Endothelial cell of umbilical vein (primary cell): Measurements from ENCODE around the gene CCDC97. TPM values are rescaled to one million over a fixed set of nuclear protein-coding genes. Genes with fewer than 3 reads are reported as not detected.

ENCODE experiments used
- BruUV-seq: library from RNA; stranded (reverse); fragments of 400-500 nt; replicated peaks from 2 replicates; lab custom pipeline; 2021; lab: Mats Ljungman, UMichigan
- CTCF ChIA-PET: fragments of 300-600, 350-600 bp; sonication (Branson Sonifier 250); formaldehyde crosslinking; loops from one replicate; lab custom pipeline; 2021; ENCODE audit warnings: antibody characterized with exemption, inconsistent platforms; lab: Charles Lee
- POLR2A ChIA-PET: fragments of 300-600, 350-600 bp; sonication (Branson Sonifier 250); formaldehyde crosslinking; loops from one replicate; lab custom pipeline; 2021; ENCODE audit warnings: antibody characterized with exemption, inconsistent platforms; lab: Charles Lee
- DNase-seq: peaks from one replicate; pipeline ENCODE4 v3.0.0-alpha.2; 2011; ENCODE audit warnings: low read depth, low spot score
- FAIRE-seq: peaks from 2 replicates; lab custom pipeline; 2011; peaks lifted over from hg19 to GRCh38; lab: Jason Lieb, UNC
- H2AFZ ChIP-seq: 2 replicates; pipeline ENCODE4 v1.6.0; 2012; ENCODE audit warnings: low read depth, low read length, control low read depth, inconsistent platforms
- H3K27ac ChIP-seq: 2 replicates; pipeline ENCODE4 v1.5.1; 2011; ENCODE audit warnings: low read depth, mild to moderate bottlenecking, control low read depth, low read length, moderate library complexity; ENCODE audit not compliant: insufficient read depth
- H3K27me3 ChIP-seq, 2 experiments: 2 replicates each; pipeline versions ENCODE4 v1.6.0 to v1.6.1; 2011; ENCODE audit warnings: low read length in 2 of 2, mixed read lengths in 1 of 2; ENCODE audit not compliant: control insufficient read depth in 2 of 2, insufficient read depth in 2 of 2
- H3K36me3 ChIP-seq, 2 experiments: 2 replicates in 1 of 2; 3 replicates in 1 of 2; pipeline ENCODE4 v1.5.1; 2011; ENCODE audit warnings: low read length in 2 of 2, mild to moderate bottlenecking in 1 of 2, moderate library complexity in 1 of 2; ENCODE audit not compliant: control insufficient read depth in 2 of 2, insufficient read depth in 2 of 2; ENCODE audit errors: extremely low read depth in 1 of 2
- H3K4me1 ChIP-seq: 3 replicates; pipeline ENCODE4 v1.5.1; 2011; ENCODE audit warnings: mild to moderate bottlenecking, low read length; ENCODE audit not compliant: control insufficient read depth, insufficient read depth; ENCODE audit errors: extremely low read depth
- H3K4me2 ChIP-seq: 2 replicates; pipeline ENCODE4 v1.6.1; 2011; ENCODE audit warnings: low read length, control low read depth, mixed read lengths; ENCODE audit not compliant: insufficient read depth
- H3K4me3 ChIP-seq, 3 experiments: fragments of 200-600 bp in 1 of 3; sonication (generic), shearing (Covaris generic) in 1 of 3; replicated peaks in 1 of 3; 2 replicates each; pipeline ENCODE4 v1.5.1; 2011 to 2016; ENCODE audit warnings: control low read depth in 3 of 3, low read length in 3 of 3, mild to moderate bottlenecking in 2 of 3, inconsistent platforms in 1 of 3, low read depth in 1 of 3, moderate library complexity in 1 of 3; ENCODE audit not compliant: insufficient read depth in 1 of 3
- H3K79me2 ChIP-seq: 2 replicates; pipeline ENCODE4 v1.6.0; 2012; ENCODE audit warnings: low read length, inconsistent platforms; ENCODE audit not compliant: control insufficient read depth, insufficient read depth
- H3K9ac ChIP-seq: replicated peaks from 2 replicates; pipeline ENCODE3; 2011; ENCODE audit warnings: low read length, control low read depth; ENCODE audit not compliant: insufficient read depth; ENCODE audit errors: extremely low read depth
- H3K9me1 ChIP-seq: replicated peaks from 3 replicates; pipeline ENCODE4 v1.6.0; 2011; ENCODE audit warnings: mild to moderate bottlenecking, low read length; ENCODE audit not compliant: control insufficient read depth, insufficient read depth; ENCODE audit errors: extremely low read depth
- H3K9me3 ChIP-seq: replicated peaks from 2 replicates; pipeline ENCODE4 v1.5.1; 2012; ENCODE audit warnings: low read length, inconsistent platforms; ENCODE audit not compliant: control insufficient read depth, insufficient read depth
- H4K20me1 ChIP-seq: replicated peaks from 2 replicates; pipeline ENCODE3; 2011; ENCODE audit warnings: mild to moderate bottlenecking, low read length; ENCODE audit not compliant: control insufficient read depth, insufficient read depth; ENCODE audit errors: extremely low read depth
- EZH2 ChIP-seq: IDR thresholded peaks from 2 replicates; pipeline ENCODE4 v1.6.1; 2012; ENCODE audit warnings: borderline replicate concordance, low read depth, mild to moderate bottlenecking, moderate library complexity, low read length, inconsistent platforms; ENCODE audit not compliant: severe bottlenecking
- FOS ChIP-seq: IDR thresholded peaks from 2 replicates; pipeline ENCODE4 v1.6.1; 2011; ENCODE audit warnings: mild to moderate bottlenecking, low read length, moderate library complexity, borderline replicate concordance; ENCODE audit not compliant: insufficient read depth
- GATA2 ChIP-seq: IDR thresholded peaks from 2 replicates; pipeline ENCODE4 v1.7.0; 2011; ENCODE audit warnings: low read depth, mild to moderate bottlenecking, moderate library complexity, mixed read lengths, low read length; ENCODE audit not compliant: insufficient read length, insufficient read depth
- JUN ChIP-seq: IDR thresholded peaks from 2 replicates; pipeline ENCODE4 v1.6.1; 2011; ENCODE audit warnings: borderline replicate concordance, low read depth; ENCODE audit not compliant: insufficient read length, insufficient read depth
- MYC ChIP-seq: IDR thresholded peaks from one replicate; pipeline ENCODE4 v1.6.1; 2011; ENCODE audit warnings: mild to moderate bottlenecking, low read depth, low read length
- POLR2A ChIP-seq: IDR thresholded peaks from 2 replicates; pipeline ENCODE4 v1.6.1; 2012; ENCODE audit warnings: low read depth, mild to moderate bottlenecking, control low read depth, low read length
- POLR2AphosphoS5 ChIP-seq: IDR thresholded peaks from 2 replicates; pipeline ENCODE4 v1.6.1; 2012; ENCODE audit warnings: low read depth, mild to moderate bottlenecking, control low read depth, low read length, moderate library complexity; ENCODE audit not compliant: insufficient read depth
- dilution Hi-C: fragments of 300-500 bp; cut with MboI; formaldehyde crosslinking; loops from one replicate; pipeline ENCODE4 v1.15.0; 2019; ENCODE audit warnings: low sequenced_read_pairs; ENCODE audit not compliant: extremely low pct_ligation_motif_present
- intact Hi-C: fragments of 100-400 bp; cut with micrococcal nuclease; formaldehyde crosslinking; loops from one replicate; pipeline ENCODE4 v1.10.0; 2022
- polyA plus RNA-seq, 4 experiments: library from polyadenylated mRNA; depleted of rRNA in 3 of 4; stranded (reverse) in 3 of 4; unstranded in 1 of 4; fragments of >200 nt; gene quantifications; 2 replicates each; pipeline versions ENCODE4 v1.2.1 to v1.2.3, GENCODE V29; 2011 to 2012; ENCODE audit warnings: missing spikeins in 1 of 4
- total RNA-seq: library from RNA; stranded (reverse); gene quantifications from 2 replicates; pipeline ENCODE4 v1.2.3, GENCODE V29; 2021
- TF ChIP-seq, protein P1 (sequence below): IDR thresholded peaks from 2 replicates; pipeline ENCODE4 v1.6.1; 2011; ENCODE audit not compliant: insufficient read depth, insufficient read length
- TF ChIP-seq, protein P2 (sequence below), 2 donors: IDR thresholded peaks; 1 replicate in 1 of 2; 2 replicates in 1 of 2; pipeline ENCODE4 v1.5.1; 2011; ENCODE audit warnings: low read length in 2 of 2, mild to moderate bottlenecking in 2 of 2, moderate library complexity in 2 of 2, control low read depth in 1 of 2, inconsistent platforms in 1 of 2, low read depth in 1 of 2; ENCODE audit not compliant: insufficient read depth in 1 of 2; ENCODE audit errors: extremely low read depth in 1 of 2

Gene CCDC97
- total and polyA plus RNA-seq, 2 donors (not counting 3 experiments of a cell fraction or from before 2014, with no cell fraction given), result 20.7 to 27.2 TPM

DNA sequence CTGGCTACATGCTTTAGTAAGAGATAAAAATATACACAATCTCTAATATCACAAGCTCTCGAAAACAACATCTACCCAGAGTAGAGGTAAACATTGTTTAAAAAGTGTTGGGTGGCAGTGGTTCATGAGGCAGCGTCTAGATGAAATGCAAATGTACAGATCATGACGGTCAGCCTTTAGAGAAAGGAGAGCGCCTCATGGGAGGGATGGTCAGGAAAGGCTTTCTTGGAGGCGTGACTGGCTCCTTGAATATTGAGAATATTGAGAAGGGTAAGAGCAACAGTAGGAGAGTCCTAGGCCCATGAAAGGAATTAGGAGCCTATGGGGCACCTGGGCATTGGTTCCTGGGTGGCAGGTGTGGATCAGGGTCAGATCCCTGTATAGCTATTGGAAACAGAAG is 35.2 kb upstream of the CCDC97 start:
- BruUV-seq, result no TSS peak
- Histone ChIP-seq H3K9me1 (no peaks in the 10 kb centered on the region), H4K20me1 (no peaks in the 10 kb centered on the region), H3K27ac (no peak overlapping the region), H2AFZ (no peak overlapping the region), H3K9ac (no peak overlapping the region), H3K4me2 (no peak overlapping the region), H3K27me3 (no peaks in the 10 kb centered on the region), H3K9me3 (no peaks in the 10 kb centered on the region), H3K79me2 (peaks cover 6% of the 10 kb centered on the region), H3K36me3 (peaks cover 56 to 58% of the 10 kb centered on the region in 2 experiments), H3K4me1 (peaks cover 24% of the 10 kb centered on the region), H3K4me3 (no peak overlapping the region)
- TF ChIP-seq, protein P1, sequence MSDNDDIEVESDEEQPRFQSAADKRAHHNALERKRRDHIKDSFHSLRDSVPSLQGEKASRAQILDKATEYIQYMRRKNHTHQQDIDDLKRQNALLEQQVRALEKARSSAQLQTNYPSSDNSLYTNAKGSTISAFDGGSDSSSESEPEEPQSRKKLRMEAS, result no peak
- TF ChIP-seq FOS (no peak), POLR2AphosphoS5 (no peak), EZH2 (no peak), POLR2A (no peak), GATA2 (no peak)
- intact Hi-C loops (no loop called here), dilution Hi-C loops (no loop called here)
- CTCF ChIA-PET, result interaction anchor here (1.0 to 1.3 kb wide), 2 partner anchors 27 to 71 kb away, joined by 3 read pairs; no protein-coding TSS in a partner anchor
- FAIRE-seq (no peak), DNase-seq (no peak)
- POLR2A ChIA-PET, result no interaction called here

DNA sequence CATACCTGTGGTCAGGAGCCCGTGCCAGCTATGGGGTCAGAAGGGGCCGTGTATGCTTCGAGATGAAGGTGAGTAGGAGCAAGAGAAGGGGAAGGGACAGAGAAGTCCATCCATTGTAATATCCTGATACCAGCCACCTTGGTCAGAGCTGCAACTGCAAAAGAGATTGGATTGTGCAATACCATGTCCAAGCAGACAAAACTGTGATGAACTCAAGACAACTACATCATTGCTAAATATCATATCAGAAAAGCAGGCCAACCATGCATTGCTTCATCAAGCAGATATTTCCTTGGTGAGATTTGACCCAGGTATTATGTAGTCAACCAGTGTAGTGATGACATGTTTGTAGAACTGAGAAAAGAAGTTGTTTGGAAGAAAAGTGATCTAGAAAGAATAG is 33.7 kb upstream of the CCDC97 start:
- no peak for FAIRE-seq
- no peaks in the 10 kb centered on the region for H3K9me3 ChIP-seq
- ChIA-PET POLR2A (interaction anchor here (0.6 kb wide), 1 partner anchor 8 kb away, joined by 6 read pairs; no protein-coding TSS in a partner anchor), CTCF (no interaction called here)
- H3K36me3 ChIP-seq, result peaks cover 60 to 67% of the 10 kb centered on the region in 2 experiments
- peaks cover 4% of the 10 kb centered on the region for H3K79me2 ChIP-seq
- no TSS peak for BruUV-seq
- no peak overlapping the region for H2AFZ ChIP-seq
- no peaks in the 10 kb centered on the region for H4K20me1 ChIP-seq
- peaks cover 24% of the 10 kb centered on the region for H3K4me1 ChIP-seq
- H3K4me2 ChIP-seq, result no peak overlapping the region
- H3K4me3 ChIP-seq, result no peak overlapping the region
- no peak overlapping the region for H3K27ac ChIP-seq
- intact Hi-C loops (no loop called here), dilution Hi-C loops (no loop called here)
- no peaks in the 10 kb centered on the region for H3K27me3 ChIP-seq
- TF ChIP-seq JUN (no peak), MYC (no peak), EZH2 (no peak), FOS (no peak), GATA2 (no peak), POLR2A (no peak), POLR2AphosphoS5 (no peak)
- TF ChIP-seq, protein P2, sequence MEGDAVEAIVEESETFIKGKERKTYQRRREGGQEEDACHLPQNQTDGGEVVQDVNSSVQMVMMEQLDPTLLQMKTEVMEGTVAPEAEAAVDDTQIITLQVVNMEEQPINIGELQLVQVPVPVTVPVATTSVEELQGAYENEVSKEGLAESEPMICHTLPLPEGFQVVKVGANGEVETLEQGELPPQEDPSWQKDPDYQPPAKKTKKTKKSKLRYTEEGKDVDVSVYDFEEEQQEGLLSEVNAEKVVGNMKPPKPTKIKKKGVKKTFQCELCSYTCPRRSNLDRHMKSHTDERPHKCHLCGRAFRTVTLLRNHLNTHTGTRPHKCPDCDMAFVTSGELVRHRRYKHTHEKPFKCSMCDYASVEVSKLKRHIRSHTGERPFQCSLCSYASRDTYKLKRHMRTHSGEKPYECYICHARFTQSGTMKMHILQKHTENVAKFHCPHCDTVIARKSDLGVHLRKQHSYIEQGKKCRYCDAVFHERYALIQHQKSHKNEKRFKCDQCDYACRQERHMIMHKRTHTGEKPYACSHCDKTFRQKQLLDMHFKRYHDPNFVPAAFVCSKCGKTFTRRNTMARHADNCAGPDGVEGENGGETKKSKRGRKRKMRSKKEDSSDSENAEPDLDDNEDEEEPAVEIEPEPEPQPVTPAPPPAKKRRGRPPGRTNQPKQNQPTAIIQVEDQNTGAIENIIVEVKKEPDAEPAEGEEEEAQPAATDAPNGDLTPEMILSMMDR (IDR thresholded peaks at IDR 0.05; ENCODE audit: extremely low read depth in 1 of 2, insufficient read depth in 1 of 2, low read depth in 1 of 2, low read length in 2 of 2), result no peak
- TF ChIP-seq, protein P1, result no peak
- H3K9me1 ChIP-seq, result no peaks in the 10 kb centered on the region
- H3K9ac ChIP-seq, result no peak overlapping the region
- no peak for DNase-seq
